Mucosa of descending colon (tissue), 3 donors: ENCODE measurements around the gene ERP27. TPM values are rescaled to one million over a fixed set of nuclear protein-coding genes. Genes with fewer than 3 reads are reported as not detected.
A peak's percentile ranks its signal among the peaks of the same experiment; 100 is the strongest.

Experiments used
- ATAC-seq: fragments of 200-7000 bp; cut with Tn5 transposase; one replicate; pipeline ENCODE4 v1.9.1; 2020; ENCODE audit warnings: mild to moderate bottlenecking, moderate library complexity
- DNase-seq, 3 donors: peaks; one replicate each; pipeline ENCODE4 v3.0.0-alpha.2; 2020
- H3K36me3 ChIP-seq: fragments of 200-600 bp; one replicate; pipeline ENCODE4 v1.8.0; 2021; ENCODE audit warnings: low read depth, mild to moderate bottlenecking
- H3K4me1 ChIP-seq: fragments of 200-600 bp; one replicate; pipeline ENCODE4 v1.8.0; 2021; ENCODE audit warnings: low read depth, mild to moderate bottlenecking
- H3K4me3 ChIP-seq: fragments of 200-600 bp; one replicate; pipeline ENCODE4 v1.8.0; 2021; ENCODE audit warnings: mild to moderate bottlenecking
- H3K9me3 ChIP-seq: fragments of 200-600 bp; one replicate; pipeline ENCODE4 v1.8.0; 2021; ENCODE audit warnings: mild to moderate bottlenecking
- intact Hi-C, 2 donors: fragments of 100-400 bp; cut with DNase I in 1 of 2; cut with micrococcal nuclease in 1 of 2; formaldehyde crosslinking; loops; one replicate each; pipeline versions ENCODE4 v1.11.0 to v1.11.1; 2022; cut with DNase I, micrococcal nuclease
- total RNA-seq, 3 donors: library from RNA; stranded (reverse); fragmentation: NEBNext Ultra II Directional in 2 of 3; extraction: Animal tissue kit (Norgen Biotek cat#: 25700) in 2 of 3; gene quantifications; one replicate each; pipeline versions ENCODE4 v1.2.1 to v1.2.4, GENCODE V29; 2021 to 2023
- TF ChIP-seq, protein P1 (sequence below): fragments of 200-600 bp; IDR thresholded peaks from one replicate; pipeline ENCODE4 v1.8.0; 2022; ENCODE audit warnings: antibody characterized with exemption, mild to moderate bottlenecking
- donor health status: DM: no; HTN: no; CAD: no; lungs with moderate emphysema.
- donor health status: DM: no; HTN: no; CAD: no.
- donor health status: DM: no; HTN: yes; CAD: no.

Gene ERP27
- total RNA-seq, 3 donors from 2014 or later = 1.4 to 5.6 (median 4.1) TPM

DNA sequence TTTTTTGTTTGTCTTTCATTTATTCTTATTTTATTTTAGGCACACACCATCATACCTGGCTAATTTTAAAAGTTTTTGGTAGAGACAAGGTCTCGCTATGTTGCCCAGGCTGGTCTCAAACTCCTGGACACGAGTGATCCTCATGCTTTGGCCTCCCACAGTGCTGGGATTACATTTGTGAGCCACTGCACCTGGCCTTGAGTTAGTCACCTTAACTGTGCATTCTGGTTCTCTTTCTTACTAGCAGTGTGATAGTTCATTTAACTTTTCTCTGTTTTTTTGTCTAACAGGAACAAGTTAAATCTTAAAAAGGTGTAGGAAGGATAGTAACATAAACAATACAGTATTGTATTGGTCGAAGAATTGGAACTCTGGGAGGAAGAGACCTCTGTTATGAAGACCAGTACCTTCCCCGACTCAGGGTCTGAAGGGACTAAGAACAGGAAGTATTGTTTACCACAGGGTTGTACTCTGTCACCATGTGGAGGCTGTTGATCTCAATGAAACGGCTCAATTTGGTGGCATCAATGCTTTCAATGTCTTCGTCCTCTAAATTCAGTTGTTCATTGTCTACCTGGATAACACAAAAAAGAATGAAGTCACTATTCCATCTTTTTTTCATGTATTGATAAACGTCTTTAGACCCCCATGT lies 17.7 kb downstream of the ERP27 start:
- peak; percentile 52 for ATAC-seq
- intact Hi-C loops = no loop called here
- no peak for DNase-seq

DNA sequence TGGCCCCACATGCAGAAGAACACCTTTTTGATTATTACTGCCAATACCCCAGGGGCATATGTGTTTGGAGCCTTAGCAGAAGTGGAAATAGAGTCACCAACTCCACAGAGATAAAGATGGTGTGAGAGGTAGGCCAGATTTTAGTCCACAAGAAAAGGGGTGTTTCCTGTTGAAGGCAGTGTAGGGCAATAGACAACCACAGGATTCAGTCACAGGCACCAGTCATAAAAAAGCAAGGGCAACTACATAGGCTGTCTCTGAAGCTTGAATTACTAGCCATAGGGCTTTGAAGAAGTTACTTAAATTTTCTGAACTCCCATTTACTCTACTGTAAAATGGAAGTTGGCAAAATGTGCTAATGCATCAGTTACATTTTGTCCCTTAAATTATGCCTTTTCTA lies 18.9 kb downstream of the ERP27 start:
- H3K36me3 ChIP-seq = no peaks in the 10 kb centered on the region
- intact Hi-C loops = no loop called here
- DNase-seq (no peak), ATAC-seq (no peak)
- TF ChIP-seq, protein P1, sequence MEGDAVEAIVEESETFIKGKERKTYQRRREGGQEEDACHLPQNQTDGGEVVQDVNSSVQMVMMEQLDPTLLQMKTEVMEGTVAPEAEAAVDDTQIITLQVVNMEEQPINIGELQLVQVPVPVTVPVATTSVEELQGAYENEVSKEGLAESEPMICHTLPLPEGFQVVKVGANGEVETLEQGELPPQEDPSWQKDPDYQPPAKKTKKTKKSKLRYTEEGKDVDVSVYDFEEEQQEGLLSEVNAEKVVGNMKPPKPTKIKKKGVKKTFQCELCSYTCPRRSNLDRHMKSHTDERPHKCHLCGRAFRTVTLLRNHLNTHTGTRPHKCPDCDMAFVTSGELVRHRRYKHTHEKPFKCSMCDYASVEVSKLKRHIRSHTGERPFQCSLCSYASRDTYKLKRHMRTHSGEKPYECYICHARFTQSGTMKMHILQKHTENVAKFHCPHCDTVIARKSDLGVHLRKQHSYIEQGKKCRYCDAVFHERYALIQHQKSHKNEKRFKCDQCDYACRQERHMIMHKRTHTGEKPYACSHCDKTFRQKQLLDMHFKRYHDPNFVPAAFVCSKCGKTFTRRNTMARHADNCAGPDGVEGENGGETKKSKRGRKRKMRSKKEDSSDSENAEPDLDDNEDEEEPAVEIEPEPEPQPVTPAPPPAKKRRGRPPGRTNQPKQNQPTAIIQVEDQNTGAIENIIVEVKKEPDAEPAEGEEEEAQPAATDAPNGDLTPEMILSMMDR = no peak
- H3K4me3 ChIP-seq = no peak overlapping the region
- no peaks in the 10 kb centered on the region for H3K4me1 ChIP-seq
- no peaks in the 10 kb centered on the region for H3K9me3 ChIP-seq

More for the DNA sequence above, 17.7 kb downstream of the ERP27 start:
- no peaks in the 10 kb centered on the region for H3K4me1 ChIP-seq
- no peaks in the 10 kb centered on the region for H3K9me3 ChIP-seq
- TF ChIP-seq, protein P1 = no peak
- H3K4me3 ChIP-seq = no peak overlapping the region
- no peaks in the 10 kb centered on the region for H3K36me3 ChIP-seq

DNA sequence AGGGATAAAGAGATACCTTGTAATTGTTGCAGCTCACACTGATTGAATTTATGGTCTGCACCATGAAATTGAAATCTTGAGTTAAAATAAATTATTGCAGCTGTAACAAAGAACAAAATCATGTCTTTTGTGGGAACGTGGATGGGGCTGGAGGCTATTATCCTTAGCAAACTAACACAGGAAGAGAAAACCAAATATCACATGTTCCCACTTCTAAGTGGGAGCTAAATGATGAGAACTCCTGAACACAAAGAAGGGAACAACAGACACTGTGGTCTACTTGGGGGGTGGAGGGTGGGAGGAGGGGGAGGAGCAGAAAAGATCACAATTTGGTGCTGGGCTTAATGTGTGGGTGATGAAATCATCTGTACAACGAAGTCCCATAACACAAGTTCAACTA lies 22.6 kb downstream of the ERP27 start:
- intact Hi-C loops = no loop called here
- H3K36me3 ChIP-seq = no peaks in the 10 kb centered on the region
- H3K9me3 ChIP-seq = no peaks in the 10 kb centered on the region
- no peak for DNase-seq
- TF ChIP-seq, protein P1 = no peak
- no peak overlapping the region for H3K4me3 ChIP-seq
- ATAC-seq = no peak
- H3K4me1 ChIP-seq = peaks cover 4% of the 10 kb centered on the region

DNA sequence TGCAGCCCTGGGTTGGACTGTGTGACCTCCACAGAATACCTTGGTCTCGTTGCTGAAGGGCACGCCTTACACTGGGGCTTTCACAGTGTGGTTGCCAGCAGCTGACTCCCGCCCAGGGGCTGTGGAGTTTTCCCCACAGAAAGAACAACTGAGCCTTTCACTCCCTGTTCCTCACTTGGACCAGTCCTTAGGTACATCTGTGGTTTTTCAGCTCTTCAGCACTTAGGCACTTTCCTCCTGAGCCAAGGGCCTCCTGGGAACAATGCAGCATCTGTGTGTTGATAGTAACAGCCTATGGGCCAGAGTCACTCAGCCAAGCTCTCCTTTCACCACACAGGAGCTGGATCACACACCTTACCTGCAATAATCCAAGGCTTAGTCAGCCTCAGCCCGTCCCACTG lies 25.0 kb downstream of the ERP27 start:
- peak in 1 of 3 donors; percentile 28 for DNase-seq
- intact Hi-C loops = no loop called here
- TF ChIP-seq, protein P1 = no peak
- H3K36me3 ChIP-seq = no peaks in the 10 kb centered on the region
- peaks cover 4% of the 10 kb centered on the region for H3K4me1 ChIP-seq
- peak; percentile 85 for ATAC-seq
- H3K9me3 ChIP-seq = no peaks in the 10 kb centered on the region
- no peak overlapping the region for H3K4me3 ChIP-seq

DNA sequence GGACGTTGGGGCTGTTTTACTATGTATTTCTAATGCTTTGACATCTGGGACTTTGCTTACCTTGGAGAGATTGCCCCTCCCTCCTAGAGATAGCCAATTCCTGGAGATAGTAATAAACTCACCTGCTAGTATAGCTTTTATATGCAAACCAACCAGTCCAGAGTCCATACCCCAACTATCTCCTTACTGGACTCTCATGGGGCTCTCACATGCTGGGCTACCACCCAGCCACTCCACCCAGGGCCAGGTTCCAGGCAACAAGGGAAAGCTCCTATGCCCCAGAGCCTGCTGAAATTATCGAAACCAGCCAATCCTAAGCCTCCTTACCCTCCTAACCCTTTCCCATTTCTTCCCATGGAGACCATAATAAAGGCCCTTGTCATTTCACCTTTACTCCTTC lies 27.2 kb downstream of the ERP27 start:
- DNase-seq (peak; percentile 52 to 62 (median 58)), ATAC-seq (peak; percentile 85)
- TF ChIP-seq, protein P1 = no peak
- intact Hi-C loops = no loop called here
- H3K4me3 ChIP-seq = no peak overlapping the region
- H3K36me3 ChIP-seq = no peaks in the 10 kb centered on the region
- H3K9me3 ChIP-seq = no peaks in the 10 kb centered on the region
- H3K4me1 ChIP-seq = peaks cover 4% of the 10 kb centered on the region
